Measurements from ENCODE around the gene ZNF827. TPM values are rescaled to one million over a fixed set of nuclear protein-coding genes. Genes with fewer than 3 reads are reported as not detected.

The ZNF827 gene
- total RNA-seq, 1 experiment from 2014 or later, result 9.8 TPM

DNA sequence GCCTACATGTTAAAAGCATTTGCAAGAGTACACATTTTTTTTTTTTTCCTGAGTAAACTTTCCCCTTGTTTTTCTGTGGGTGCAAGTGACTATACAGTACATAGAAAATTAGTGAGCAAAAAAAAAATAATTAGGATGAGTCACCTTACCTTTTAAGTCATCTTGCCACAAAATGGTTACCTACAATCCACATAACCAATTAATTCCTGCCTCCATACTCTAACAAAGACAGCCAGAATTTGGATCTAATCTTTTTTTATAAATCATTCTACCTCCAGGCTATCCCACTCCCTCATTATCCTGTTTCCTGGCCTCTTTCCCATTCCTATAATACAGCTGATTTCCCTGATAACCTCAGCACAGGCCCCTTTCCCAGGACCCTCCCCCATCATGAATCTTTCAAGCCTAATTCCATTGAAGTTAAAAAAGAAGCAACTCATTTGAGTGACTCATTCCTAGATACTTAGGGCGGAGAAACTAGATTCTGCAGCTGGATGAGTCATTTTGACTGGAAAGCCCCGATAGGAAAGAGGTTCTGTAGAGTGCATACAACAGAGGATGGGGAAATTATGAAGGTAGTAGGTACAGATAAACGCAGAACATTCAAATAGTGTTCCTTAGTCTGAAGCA lies 130.5 kb downstream of the ZNF827 start:
- POLR2A ChIA-PET (ENCODE audit: unreplicated experiment), result interaction anchor here (0.5 to 0.7 kb wide), 4 partner anchors 37 to 631 kb away, joined by 3 to 6 read pairs (median 4); no protein-coding TSS in a partner anchor
- no TSS peak for BruUV-seq (replicated peaks)
- TF ChIP-seq EZH2phosphoT487 (IDR thresholded peaks at IDR 0.05; ENCODE audit: borderline replicate concordance, low read length), result no peak
- no peak for TF ChIP-seq EZH2 (IDR thresholded peaks at IDR 0.05; ENCODE audit: low read length, unreplicated experiment)
- TF ChIP-seq, protein P1, sequence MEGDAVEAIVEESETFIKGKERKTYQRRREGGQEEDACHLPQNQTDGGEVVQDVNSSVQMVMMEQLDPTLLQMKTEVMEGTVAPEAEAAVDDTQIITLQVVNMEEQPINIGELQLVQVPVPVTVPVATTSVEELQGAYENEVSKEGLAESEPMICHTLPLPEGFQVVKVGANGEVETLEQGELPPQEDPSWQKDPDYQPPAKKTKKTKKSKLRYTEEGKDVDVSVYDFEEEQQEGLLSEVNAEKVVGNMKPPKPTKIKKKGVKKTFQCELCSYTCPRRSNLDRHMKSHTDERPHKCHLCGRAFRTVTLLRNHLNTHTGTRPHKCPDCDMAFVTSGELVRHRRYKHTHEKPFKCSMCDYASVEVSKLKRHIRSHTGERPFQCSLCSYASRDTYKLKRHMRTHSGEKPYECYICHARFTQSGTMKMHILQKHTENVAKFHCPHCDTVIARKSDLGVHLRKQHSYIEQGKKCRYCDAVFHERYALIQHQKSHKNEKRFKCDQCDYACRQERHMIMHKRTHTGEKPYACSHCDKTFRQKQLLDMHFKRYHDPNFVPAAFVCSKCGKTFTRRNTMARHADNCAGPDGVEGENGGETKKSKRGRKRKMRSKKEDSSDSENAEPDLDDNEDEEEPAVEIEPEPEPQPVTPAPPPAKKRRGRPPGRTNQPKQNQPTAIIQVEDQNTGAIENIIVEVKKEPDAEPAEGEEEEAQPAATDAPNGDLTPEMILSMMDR (conservative IDR thresholded peaks at IDR 0.05; ENCODE audit: low read depth, low read length), result no peak
- H3K4me1 ChIP-seq (ENCODE audit: insufficient read depth, low read length), result peaks cover 48% of the 10 kb centered on the region
- ATAC-seq (peak; percentile 68), DNase-seq (peak; percentile 98)
- no peaks in the 10 kb centered on the region for H4K20me1 ChIP-seq (ENCODE audit: low read length)
- no peak overlapping the region for H2AFZ ChIP-seq (ENCODE audit: low read length)
- peaks cover 21% of the 10 kb centered on the region for H3K36me3 ChIP-seq (ENCODE audit: low read depth, low read length)
- peak overlapping the region; percentile 92 for H3K27ac ChIP-seq (ENCODE audit: low read length)
- peak overlapping the region; percentile 30; the same call in 1 of the 2 replicates for H3K4me3 ChIP-seq (ENCODE audit: low read length)
- 0 out of 2 replicates have a peak, but pooled peaks cover 12% of the 10 kb centered on the region for H3K9me3 ChIP-seq (ENCODE audit: low read length)
- no peaks in the 10 kb centered on the region for H3K27me3 ChIP-seq (ENCODE audit: low read length)
- CTCF ChIA-PET, result interaction anchor here (0.7 kb wide), 1 partner anchor 32 kb away, joined by 3 read pairs; no protein-coding TSS in a partner anchor
- H3K9ac ChIP-seq (ENCODE audit: low read length), result peak overlapping the region; percentile 78
- peaks cover 4% of the 10 kb centered on the region for H3F3A ChIP-seq (ENCODE audit: low read length, unreplicated experiment)
- H3K79me2 ChIP-seq (ENCODE audit: low read length), result no peaks in the 10 kb centered on the region
- no peaks in the 10 kb centered on the region for H3K9me2 ChIP-seq (replicated peaks; ENCODE audit: low read length)
- H3K4me2 ChIP-seq (ENCODE audit: low read length), result peak overlapping the region; percentile 73
- intact Hi-C loops (cut with micrococcal nuclease), result loop anchor here (1.0 to 5.0 kb wide), 3 partner anchors 34 to 79 kb away; no protein-coding TSS in a partner anchor

DNA sequence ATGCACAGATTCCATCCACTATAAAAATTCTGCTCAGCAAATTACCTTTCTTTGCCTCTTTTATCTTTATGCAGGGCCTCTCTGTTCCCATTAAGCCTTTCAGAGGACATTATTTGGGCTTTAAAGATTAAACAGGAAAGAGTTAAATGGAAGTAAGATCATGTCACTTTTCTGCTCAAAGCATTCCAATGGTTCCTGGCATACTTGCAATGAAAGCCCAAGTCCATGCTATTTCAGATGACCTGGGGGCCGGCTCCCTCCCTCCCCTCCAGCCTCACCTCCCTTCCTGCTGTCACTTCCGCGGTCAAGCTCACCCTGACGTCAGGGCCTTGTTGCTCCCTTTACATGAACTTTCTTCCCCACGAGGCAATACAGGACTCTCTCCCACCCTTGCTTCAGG lies 133.1 kb downstream of the ZNF827 start:
- peaks cover 44% of the 10 kb centered on the region for H3K4me1 ChIP-seq (ENCODE audit: insufficient read depth, low read length)
- no peak for DNase-seq
- no TSS peak for BruUV-seq (replicated peaks)
- peaks cover 15% of the 10 kb centered on the region for H3K36me3 ChIP-seq (ENCODE audit: low read depth, low read length)
- no peaks in the 10 kb centered on the region for H3K27me3 ChIP-seq (ENCODE audit: low read length)
- H3K9me2 ChIP-seq (replicated peaks; ENCODE audit: low read length), result no peaks in the 10 kb centered on the region
- H2AFZ ChIP-seq (ENCODE audit: low read length), result no peak overlapping the region
- POLR2A ChIA-PET (ENCODE audit: unreplicated experiment), result no interaction called here
- no peak overlapping the region for H3K9ac ChIP-seq (ENCODE audit: low read length)
- H3K9me3 ChIP-seq (ENCODE audit: low read length), result 0 out of 2 replicates have a peak, but pooled peaks cover 12% of the 10 kb centered on the region
- intact Hi-C loops (cut with micrococcal nuclease), result loop anchor here (5.0 kb wide), 2 partner anchors 37 to 82 kb away; no protein-coding TSS in a partner anchor
- H3K79me2 ChIP-seq (ENCODE audit: low read length), result no peaks in the 10 kb centered on the region
- peaks cover 3% of the 10 kb centered on the region for H3F3A ChIP-seq (ENCODE audit: low read length, unreplicated experiment)
- CTCF ChIA-PET, result no interaction called here
- TF ChIP-seq, protein P1 (conservative IDR thresholded peaks at IDR 0.05; ENCODE audit: low read depth, low read length), result no peak
- H3K4me3 ChIP-seq (ENCODE audit: low read length), result no peak overlapping the region
- ATAC-seq, result no peak
- no peak overlapping the region for H3K27ac ChIP-seq (ENCODE audit: low read length)
- H3K4me2 ChIP-seq (ENCODE audit: low read length), result no peak overlapping the region
- no peaks in the 10 kb centered on the region for H4K20me1 ChIP-seq (ENCODE audit: low read length)

DNA sequence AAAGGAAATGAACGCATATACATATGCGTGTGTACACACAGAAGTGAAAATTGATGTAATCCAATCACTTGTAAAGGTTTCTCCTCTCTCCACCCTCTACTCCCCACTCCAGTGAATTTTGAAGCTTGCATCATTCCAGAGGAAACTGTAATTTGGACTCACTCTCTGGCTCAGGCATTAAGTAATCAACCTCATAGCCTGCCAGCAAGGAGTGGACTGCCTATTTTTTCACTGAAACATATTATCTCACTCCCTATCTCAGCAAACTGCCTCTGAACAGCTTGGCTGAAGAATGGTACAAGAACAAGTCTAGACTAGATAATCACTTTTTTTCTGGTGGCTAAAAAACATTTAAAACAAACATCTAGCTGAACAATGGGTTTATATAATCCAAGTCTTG lies 134.5 kb downstream of the ZNF827 start:
- Histone ChIP-seq H3K4me2 (ENCODE audit: low read length) (no peak overlapping the region), H3K9me3 (ENCODE audit: low read length) (no peaks in the 10 kb centered on the region), H3K79me2 (ENCODE audit: low read length) (no peaks in the 10 kb centered on the region), H3K36me3 (ENCODE audit: low read depth, low read length) (peaks cover under 1% of the 10 kb centered on the region; the same call in 1 of the 2 replicates), H3K9me2 (replicated peaks; ENCODE audit: low read length) (no peaks in the 10 kb centered on the region), H3K4me1 (ENCODE audit: insufficient read depth, low read length) (peaks cover 42% of the 10 kb centered on the region), H3K27me3 (ENCODE audit: low read length) (no peaks in the 10 kb centered on the region), H3K4me3 (ENCODE audit: low read length) (no peak overlapping the region), H3F3A (ENCODE audit: low read length, unreplicated experiment) (peaks cover 3% of the 10 kb centered on the region), H2AFZ (ENCODE audit: low read length) (no peak overlapping the region), H3K27ac (ENCODE audit: low read length) (no peak overlapping the region), H3K9ac (ENCODE audit: low read length) (no peak overlapping the region), H4K20me1 (ENCODE audit: low read length) (no peaks in the 10 kb centered on the region)
- BruUV-seq (replicated peaks), result no TSS peak
- intact Hi-C loops (cut with micrococcal nuclease), result no loop called here
- no peak for TF ChIP-seq EZH2 (IDR thresholded peaks at IDR 0.05; ENCODE audit: low read length, unreplicated experiment)
- TF ChIP-seq EZH2phosphoT487 (IDR thresholded peaks at IDR 0.05; ENCODE audit: borderline replicate concordance, low read length), result no peak
- TF ChIP-seq, protein P1 (conservative IDR thresholded peaks at IDR 0.05; ENCODE audit: low read depth, low read length), result no peak
- POLR2A ChIA-PET (ENCODE audit: unreplicated experiment), result no interaction called here
- CTCF ChIA-PET, result no interaction called here
- peak; percentile 39 for DNase-seq
- no peak for ATAC-seq

Data from PC-3 (cell line).